HEK293 (cell line): ENCODE data around the gene FTO.

ENCODE experiments used
- GFI1B ChIP-seq: fragments of 450-650 bp; formaldehyde crosslinking; IDR thresholded peaks from 2 replicates; pipeline ENCODE4 v1.5.1; 2016; ENCODE audit warnings: missing biosample characterization, missing genetic modification characterization
- KLF16 ChIP-seq: fragments of 450-650 bp; formaldehyde crosslinking; IDR thresholded peaks from 2 replicates; pipeline ENCODE4 v1.5.1; 2017; ENCODE audit warnings: missing biosample characterization, missing genetic modification characterization
- SALL2 ChIP-seq: fragments of 450-650 bp; formaldehyde crosslinking; IDR thresholded peaks from 2 replicates; pipeline ENCODE4 v1.5.0; 2017; ENCODE audit warnings: missing biosample characterization, mild to moderate bottlenecking, missing genetic modification characterization, borderline replicate concordance
- TCF7L2 ChIP-seq: IDR thresholded peaks from 2 replicates; pipeline ENCODE4 v1.6.1; 2011; ENCODE audit warnings: low read depth, mild to moderate bottlenecking, inconsistent platforms, low read length, moderate library complexity, borderline replicate concordance
- YY1 ChIP-seq: fragments of 450-650 bp; formaldehyde crosslinking; IDR thresholded peaks from 2 replicates; pipeline ENCODE4 v1.5.1; 2018; ENCODE audit warnings: missing biosample characterization, missing genetic modification characterization
- ZFHX2 ChIP-seq: fragments of 450-650 bp; formaldehyde crosslinking; conservative IDR thresholded peaks from 2 replicates; pipeline ENCODE4 v1.5.1; 2016; ENCODE audit warnings: missing biosample characterization, missing genetic modification characterization
- ZFP41 ChIP-seq: fragments of 450-650 bp; formaldehyde crosslinking; IDR thresholded peaks from 2 replicates; pipeline ENCODE4 v1.5.1; 2016; ENCODE audit warnings: missing biosample characterization, missing genetic modification characterization, borderline replicate concordance
- ZNF114 ChIP-seq: fragments of 450-650 bp; formaldehyde crosslinking; IDR thresholded peaks from 2 replicates; pipeline ENCODE4 v1.5.0; 2017; ENCODE audit warnings: missing biosample characterization, missing genetic modification characterization
- ZNF23 ChIP-seq: fragments of 450-650 bp; formaldehyde crosslinking; IDR thresholded peaks from 2 replicates; pipeline ENCODE4 v1.5.1; 2016; ENCODE audit warnings: missing biosample characterization, missing genetic modification characterization, borderline replicate concordance
- ZNF248 ChIP-seq: fragments of 450-650 bp; formaldehyde crosslinking; IDR thresholded peaks from 2 replicates; pipeline ENCODE4 v1.5.1; 2017; ENCODE audit warnings: missing biosample characterization, missing genetic modification characterization
- ZNF311 ChIP-seq: fragments of 450-650 bp; formaldehyde crosslinking; IDR thresholded peaks from 2 replicates; pipeline ENCODE4 v1.5.1; 2017; ENCODE audit warnings: missing biosample characterization, missing genetic modification characterization, borderline replicate concordance
- ZNF391 ChIP-seq: fragments of 450-650 bp; formaldehyde crosslinking; IDR thresholded peaks from 2 replicates; pipeline ENCODE4 v1.5.1; 2016; ENCODE audit warnings: low read depth, missing biosample characterization, missing genetic modification characterization, borderline replicate concordance
- ZNF426 ChIP-seq: fragments of 450-650 bp; formaldehyde crosslinking; IDR thresholded peaks from 2 replicates; pipeline ENCODE4 v1.5.1; 2017; ENCODE audit warnings: missing biosample characterization, missing genetic modification characterization, mild to moderate bottlenecking, inconsistent platforms, moderate library complexity
- ZNF473 ChIP-seq: fragments of 450-650 bp; formaldehyde crosslinking; IDR thresholded peaks from 2 replicates; pipeline ENCODE4 v1.5.1; 2017; ENCODE audit warnings: missing biosample characterization, missing genetic modification characterization
- ZNF530 ChIP-seq: fragments of 450-650 bp; formaldehyde crosslinking; IDR thresholded peaks from 2 replicates; pipeline ENCODE4 v1.5.1; 2016; ENCODE audit warnings: low read depth, missing biosample characterization, missing genetic modification characterization
- ZNF549 ChIP-seq: fragments of 450-650 bp; IDR thresholded peaks from 2 replicates; pipeline ENCODE4 v1.5.1; 2018; ENCODE audit warnings: missing biosample characterization, missing genetic modification characterization, mild to moderate bottlenecking, inconsistent platforms, moderate library complexity
- ZNF596 ChIP-seq: fragments of 450-650 bp; IDR thresholded peaks from 2 replicates; pipeline ENCODE4 v1.5.0; 2018; ENCODE audit warnings: missing biosample characterization, mild to moderate bottlenecking, missing genetic modification characterization, moderate library complexity
- ZNF677 ChIP-seq: fragments of 450-650 bp; IDR thresholded peaks from 2 replicates; pipeline ENCODE4 v1.5.0; 2018; ENCODE audit warnings: missing biosample characterization, mild to moderate bottlenecking, missing genetic modification characterization, moderate library complexity
- ZNF701 ChIP-seq: fragments of 450-650 bp; formaldehyde crosslinking; IDR thresholded peaks from 2 replicates; pipeline ENCODE4 v1.5.1; 2016; ENCODE audit warnings: missing biosample characterization, missing genetic modification characterization
- TF ChIP-seq, protein P1 (sequence below): fragments of 450-650 bp; formaldehyde crosslinking; conservative IDR thresholded peaks from 2 replicates; pipeline ENCODE4 v1.5.1; 2016; ENCODE audit warnings: low read depth, missing biosample characterization, missing genetic modification characterization
- TF ChIP-seq, protein P2 (sequence below): fragments of 450-650 bp; formaldehyde crosslinking; IDR thresholded peaks from 2 replicates; pipeline ENCODE4 v1.5.1; 2016; ENCODE audit warnings: missing biosample characterization, missing genetic modification characterization
- TF ChIP-seq, protein P3 (sequence below): fragments of 450-650 bp; formaldehyde crosslinking; IDR thresholded peaks from 2 replicates; pipeline ENCODE4 v1.5.1; 2016; ENCODE audit warnings: missing biosample characterization, missing genetic modification characterization
- TF ChIP-seq, protein P4 (sequence below): fragments of 450-650 bp; formaldehyde crosslinking; IDR thresholded peaks from 2 replicates; pipeline ENCODE4 v1.5.1; 2017; ENCODE audit warnings: missing biosample characterization, missing genetic modification characterization
- TF ChIP-seq, protein P5 (sequence below): fragments of 450-650 bp; formaldehyde crosslinking; IDR thresholded peaks from 2 replicates; pipeline ENCODE4 v1.5.1; 2016; ENCODE audit warnings: missing biosample characterization, missing genetic modification characterization
- TF ChIP-seq, protein P6 (sequence below): fragments of 450-650 bp; formaldehyde crosslinking; IDR thresholded peaks from 2 replicates; pipeline ENCODE4 v1.5.1; 2016; ENCODE audit warnings: missing biosample characterization, missing genetic modification characterization
- TF ChIP-seq, protein P7 (sequence below): fragments of 450-650 bp; formaldehyde crosslinking; IDR thresholded peaks from 2 replicates; pipeline ENCODE4 v1.5.1; 2017; ENCODE audit warnings: missing biosample characterization, mild to moderate bottlenecking, missing genetic modification characterization, moderate library complexity

The FTO gene

DNA sequence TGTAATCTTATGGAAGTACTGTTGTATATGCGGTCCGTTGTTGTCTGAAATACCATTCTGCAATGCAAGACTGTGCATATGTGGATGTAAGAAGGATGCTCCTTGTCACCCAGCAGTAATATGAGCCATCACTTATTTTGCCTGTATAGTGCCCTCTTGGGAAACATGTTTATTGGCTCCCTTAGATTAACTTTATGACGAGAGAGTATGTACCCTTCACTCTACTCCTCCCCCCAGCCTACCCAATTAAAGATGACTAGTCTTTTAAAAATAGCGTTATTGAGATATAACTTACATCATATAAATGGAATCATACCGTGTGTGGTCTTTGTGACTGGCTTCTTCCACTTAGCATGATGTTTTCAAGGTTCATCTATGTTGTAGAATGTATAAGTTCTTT is 33.6 kb downstream of the FTO start (continued):
- TF ChIP-seq, protein P1, sequence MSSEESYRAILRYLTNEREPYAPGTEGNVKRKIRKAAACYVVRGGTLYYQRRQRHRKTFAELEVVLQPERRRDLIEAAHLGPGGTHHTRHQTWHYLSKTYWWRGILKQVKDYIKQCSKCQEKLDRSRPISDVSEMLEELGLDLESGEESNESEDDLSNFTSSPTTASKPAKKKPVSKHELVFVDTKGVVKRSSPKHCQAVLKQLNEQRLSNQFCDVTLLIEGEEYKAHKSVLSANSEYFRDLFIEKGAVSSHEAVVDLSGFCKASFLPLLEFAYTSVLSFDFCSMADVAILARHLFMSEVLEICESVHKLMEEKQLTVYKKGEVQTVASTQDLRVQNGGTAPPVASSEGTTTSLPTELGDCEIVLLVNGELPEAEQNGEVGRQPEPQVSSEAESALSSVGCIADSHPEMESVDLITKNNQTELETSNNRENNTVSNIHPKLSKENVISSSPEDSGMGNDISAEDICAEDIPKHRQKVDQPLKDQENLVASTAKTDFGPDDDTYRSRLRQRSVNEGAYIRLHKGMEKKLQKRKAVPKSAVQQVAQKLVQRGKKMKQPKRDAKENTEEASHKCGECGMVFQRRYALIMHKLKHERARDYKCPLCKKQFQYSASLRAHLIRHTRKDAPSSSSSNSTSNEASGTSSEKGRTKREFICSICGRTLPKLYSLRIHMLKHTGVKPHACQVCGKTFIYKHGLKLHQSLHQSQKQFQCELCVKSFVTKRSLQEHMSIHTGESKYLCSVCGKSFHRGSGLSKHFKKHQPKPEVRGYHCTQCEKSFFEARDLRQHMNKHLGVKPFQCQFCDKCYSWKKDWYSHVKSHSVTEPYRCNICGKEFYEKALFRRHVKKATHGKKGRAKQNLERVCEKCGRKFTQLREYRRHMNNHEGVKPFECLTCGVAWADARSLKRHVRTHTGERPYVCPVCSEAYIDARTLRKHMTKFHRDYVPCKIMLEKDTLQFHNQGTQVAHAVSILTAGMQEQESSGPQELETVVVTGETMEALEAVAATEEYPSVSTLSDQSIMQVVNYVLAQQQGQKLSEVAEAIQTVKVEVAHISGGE (tag by site-specific recombination), result no peak
- TF ChIP-seq SALL2 (tag by site-specific recombination) (no peak), ZNF530 (tag by site-specific recombination) (no peak), ZNF311 (no peak), ZNF701 (tag by site-specific recombination) (no peak), ZNF677 (tag by site-specific recombination) (no peak), ZFP41 (no peak), ZFHX2 (no peak), TCF7L2 (no peak), YY1 (tag by site-specific recombination) (no peak), ZNF114 (tag by site-specific recombination) (no peak), KLF16 (tag by site-specific recombination) (peak; percentile 45; the same call in 1 of the 2 replicates), ZNF596 (no peak), ZNF23 (tag by site-specific recombination) (no peak), GFI1B (no peak), ZNF391 (tag by site-specific recombination) (no peak), ZNF549 (tag by site-specific recombination) (no peak), ZNF426 (no peak), ZNF248 (tag by site-specific recombination) (no peak), ZNF473 (tag by site-specific recombination) (no peak)
- TF ChIP-seq, protein P2, sequence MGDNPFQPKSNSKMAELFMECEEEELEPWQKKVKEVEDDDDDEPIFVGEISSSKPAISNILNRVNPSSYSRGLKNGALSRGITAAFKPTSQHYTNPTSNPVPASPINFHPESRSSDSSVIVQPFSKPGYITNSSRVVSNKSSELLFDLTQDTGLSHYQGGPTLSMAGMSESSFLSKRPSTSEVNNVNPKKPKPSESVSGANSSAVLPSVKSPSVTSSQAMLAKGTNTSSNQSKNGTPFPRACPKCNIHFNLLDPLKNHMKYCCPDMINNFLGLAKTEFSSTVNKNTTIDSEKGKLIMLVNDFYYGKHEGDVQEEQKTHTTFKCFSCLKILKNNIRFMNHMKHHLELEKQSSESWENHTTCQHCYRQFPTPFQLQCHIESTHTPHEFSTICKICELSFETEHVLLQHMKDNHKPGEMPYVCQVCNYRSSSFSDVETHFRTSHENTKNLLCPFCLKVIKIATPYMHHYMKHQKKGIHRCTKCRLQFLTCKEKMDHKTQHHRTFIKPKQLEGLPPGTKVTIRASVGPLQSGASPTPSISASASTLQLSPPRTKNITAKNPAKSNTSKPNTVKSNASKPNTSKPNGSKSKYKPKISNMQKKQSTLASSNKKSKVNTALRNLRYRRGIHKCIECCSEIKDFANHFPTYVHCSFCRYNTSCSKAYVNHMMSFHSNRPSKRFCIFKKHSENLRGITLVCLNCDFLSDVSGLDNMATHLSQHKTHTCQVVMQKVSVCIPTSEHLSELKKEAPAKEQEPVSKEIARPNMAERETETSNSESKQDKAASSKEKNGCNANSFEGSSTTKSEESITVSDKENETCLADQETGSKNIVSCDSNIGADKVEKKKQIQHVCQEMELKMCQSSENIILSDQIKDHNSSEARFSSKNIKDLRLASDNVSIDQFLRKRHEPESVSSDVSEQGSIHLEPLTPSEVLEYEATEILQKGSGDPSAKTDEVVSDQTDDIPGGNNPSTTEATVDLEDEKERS, result no peak
- TF ChIP-seq, protein P3, sequence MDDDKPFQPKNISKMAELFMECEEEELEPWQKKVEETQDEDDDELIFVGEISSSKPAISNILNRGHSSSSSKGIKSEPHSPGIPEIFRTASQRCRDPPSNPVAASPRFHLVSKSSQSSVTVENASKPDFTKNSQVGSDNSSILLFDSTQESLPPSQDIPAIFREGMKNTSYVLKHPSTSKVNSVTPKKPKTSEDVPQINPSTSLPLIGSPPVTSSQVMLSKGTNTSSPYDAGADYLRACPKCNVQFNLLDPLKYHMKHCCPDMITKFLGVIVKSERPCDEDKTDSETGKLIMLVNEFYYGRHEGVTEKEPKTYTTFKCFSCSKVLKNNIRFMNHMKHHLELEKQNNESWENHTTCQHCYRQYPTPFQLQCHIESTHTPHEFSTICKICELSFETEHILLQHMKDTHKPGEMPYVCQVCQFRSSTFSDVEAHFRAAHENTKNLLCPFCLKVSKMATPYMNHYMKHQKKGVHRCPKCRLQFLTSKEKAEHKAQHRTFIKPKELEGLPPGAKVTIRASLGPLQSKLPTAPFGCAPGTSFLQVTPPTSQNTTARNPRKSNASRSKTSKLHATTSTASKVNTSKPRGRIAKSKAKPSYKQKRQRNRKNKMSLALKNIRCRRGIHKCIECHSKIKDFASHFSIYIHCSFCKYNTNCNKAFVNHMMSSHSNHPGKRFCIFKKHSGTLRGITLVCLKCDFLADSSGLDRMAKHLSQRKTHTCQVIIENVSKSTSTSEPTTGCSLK (tag by site-specific recombination), result no peak
- TF ChIP-seq, protein P4, sequence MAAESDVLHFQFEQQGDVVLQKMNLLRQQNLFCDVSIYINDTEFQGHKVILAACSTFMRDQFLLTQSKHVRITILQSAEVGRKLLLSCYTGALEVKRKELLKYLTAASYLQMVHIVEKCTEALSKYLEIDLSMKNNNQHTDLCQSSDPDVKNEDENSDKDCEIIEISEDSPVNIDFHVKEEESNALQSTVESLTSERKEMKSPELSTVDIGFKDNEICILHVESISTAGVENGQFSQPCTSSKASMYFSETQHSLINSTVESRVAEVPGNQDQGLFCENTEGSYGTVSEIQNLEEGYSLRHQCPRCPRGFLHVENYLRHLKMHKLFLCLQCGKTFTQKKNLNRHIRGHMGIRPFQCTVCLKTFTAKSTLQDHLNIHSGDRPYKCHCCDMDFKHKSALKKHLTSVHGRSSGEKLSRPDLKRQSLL (tag by site-specific recombination), result peak; percentile 42; the same call in 1 of the 2 replicates
- TF ChIP-seq, protein P5, sequence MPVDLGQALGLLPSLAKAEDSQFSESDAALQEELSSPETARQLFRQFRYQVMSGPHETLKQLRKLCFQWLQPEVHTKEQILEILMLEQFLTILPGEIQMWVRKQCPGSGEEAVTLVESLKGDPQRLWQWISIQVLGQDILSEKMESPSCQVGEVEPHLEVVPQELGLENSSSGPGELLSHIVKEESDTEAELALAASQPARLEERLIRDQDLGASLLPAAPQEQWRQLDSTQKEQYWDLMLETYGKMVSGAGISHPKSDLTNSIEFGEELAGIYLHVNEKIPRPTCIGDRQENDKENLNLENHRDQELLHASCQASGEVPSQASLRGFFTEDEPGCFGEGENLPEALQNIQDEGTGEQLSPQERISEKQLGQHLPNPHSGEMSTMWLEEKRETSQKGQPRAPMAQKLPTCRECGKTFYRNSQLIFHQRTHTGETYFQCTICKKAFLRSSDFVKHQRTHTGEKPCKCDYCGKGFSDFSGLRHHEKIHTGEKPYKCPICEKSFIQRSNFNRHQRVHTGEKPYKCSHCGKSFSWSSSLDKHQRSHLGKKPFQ (tag by site-specific recombination), result peak; percentile 60; the same call in 1 of the 2 replicates
- TF ChIP-seq, protein P6, sequence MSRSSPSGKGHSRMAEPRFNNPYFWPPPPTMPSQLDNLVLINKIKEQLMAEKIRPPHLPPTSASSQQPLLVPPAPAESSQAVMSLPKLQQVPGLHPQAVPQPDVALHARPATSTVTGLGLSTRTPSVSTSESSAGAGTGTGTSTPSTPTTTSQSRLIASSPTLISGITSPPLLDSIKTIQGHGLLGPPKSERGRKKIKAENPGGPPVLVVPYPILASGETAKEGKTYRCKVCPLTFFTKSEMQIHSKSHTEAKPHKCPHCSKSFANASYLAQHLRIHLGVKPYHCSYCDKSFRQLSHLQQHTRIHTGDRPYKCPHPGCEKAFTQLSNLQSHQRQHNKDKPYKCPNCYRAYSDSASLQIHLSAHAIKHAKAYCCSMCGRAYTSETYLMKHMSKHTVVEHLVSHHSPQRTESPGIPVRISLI, result no peak
- TF ChIP-seq, protein P7, sequence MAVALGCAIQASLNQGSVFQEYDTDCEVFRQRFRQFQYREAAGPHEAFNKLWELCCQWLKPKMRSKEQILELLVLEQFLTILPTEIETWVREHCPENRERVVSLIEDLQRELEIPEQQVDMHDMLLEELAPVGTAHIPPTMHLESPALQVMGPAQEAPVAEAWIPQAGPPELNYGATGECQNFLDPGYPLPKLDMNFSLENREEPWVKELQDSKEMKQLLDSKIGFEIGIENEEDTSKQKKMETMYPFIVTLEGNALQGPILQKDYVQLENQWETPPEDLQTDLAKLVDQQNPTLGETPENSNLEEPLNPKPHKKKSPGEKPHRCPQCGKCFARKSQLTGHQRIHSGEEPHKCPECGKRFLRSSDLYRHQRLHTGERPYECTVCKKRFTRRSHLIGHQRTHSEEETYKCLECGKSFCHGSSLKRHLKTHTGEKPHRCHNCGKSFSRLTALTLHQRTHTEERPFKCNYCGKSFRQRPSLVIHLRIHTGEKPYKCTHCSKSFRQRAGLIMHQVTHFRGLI (tag by site-specific recombination), result peak; percentile 31; the same call in 1 of the 2 replicates
